Measurements from ENCODE around the gene AMMECR1. TPM values are rescaled to one million over a fixed set of nuclear protein-coding genes. Genes with fewer than 3 reads are reported as not detected.

AMMECR1 gene
- polyA plus RNA-seq, 3 donors: 2.1 to 3.3 (median 2.9) TPM

GRCh38 chrX:110204986-110205385 lies 112.9 kb downstream of the AMMECR1 start:
- Histone ChIP-seq H3K4me2 (replicated peaks; ENCODE audit: extremely low read depth, low read length, poor library complexity, severe bottlenecking) (no peak overlapping the region), H3K9me3 (replicated peaks in 1 of 2; ENCODE audit: control insufficient read depth in 1 of 2, insufficient read depth in 1 of 2, low read length in 2 of 2) (no peaks in the 10 kb centered on the region), H3K9ac (ENCODE audit: insufficient read depth, low read length, poor library complexity, severe bottlenecking) (no peak overlapping the region), H4K20me1 (ENCODE audit: insufficient read depth, low read length) (no peaks in the 10 kb centered on the region), H3K79me2 (ENCODE audit: insufficient read depth, low read length) (no peaks in the 10 kb centered on the region), H3K27me3 (ENCODE audit: control insufficient read depth in 2 of 2, insufficient read depth in 2 of 2, low read length in 2 of 2) (no peaks in the 10 kb centered on the region), H3K4me3 (replicated peaks in 1 of 3; ENCODE audit: low read depth in 2 of 3, low read length in 3 of 3) (no peak overlapping the region), H3K36me3 (replicated peaks in 1 of 2; ENCODE audit: control insufficient read depth in 1 of 2, insufficient read depth in 2 of 2, low read length in 2 of 2) (peaks cover 0 to 4% of the 10 kb centered on the region in 2 donors), H2AFZ (ENCODE audit: insufficient read depth, low read depth, low read length, poor library complexity, severe bottlenecking) (no peak overlapping the region), H3K27ac (ENCODE audit: low read depth in 1 of 2, low read length in 2 of 2) (no peak overlapping the region), H3K4me1 (ENCODE audit: control insufficient read depth in 1 of 2, insufficient read depth in 2 of 2, low read length in 2 of 2) (no peaks in the 10 kb centered on the region)
- intact Hi-C loops (cut with micrococcal nuclease): no loop called here
- no peak for DNase-seq
- no peak for TF ChIP-seq CTCF (IDR thresholded peaks at IDR 0.05)
- peaks cover 0 to 2% (median 0%) of the 10 kb centered on the region in 3 donors for H3K27me3 Mint-ChIP-seq (ENCODE audit: low read depth in 3 of 3)
- H3K9me3 Mint-ChIP-seq: no peaks in the 10 kb centered on the region
- peaks cover 0 to 9% of the 10 kb centered on the region in 2 donors for H3K36me3 Mint-ChIP-seq
- H3K27ac Mint-ChIP-seq: no peak overlapping the region
- H3K4me3 Mint-ChIP-seq: no peak overlapping the region
- no peaks in the 10 kb centered on the region for H3K4me1 Mint-ChIP-seq

GRCh38 chrX:110201799-110202198 lies 116.1 kb downstream of the AMMECR1 start:
- no peaks in the 10 kb centered on the region for H3K79me2 ChIP-seq (ENCODE audit: insufficient read depth, low read length)
- Mint-ChIP-seq H3K27me3 (ENCODE audit: low read depth in 3 of 3) (peaks cover 0 to 2% (median 0%) of the 10 kb centered on the region in 3 donors), H3K4me3 (no peak overlapping the region), H3K4me1 (no peaks in the 10 kb centered on the region), H3K36me3 (peaks cover 0 to 5% of the 10 kb centered on the region in 2 donors), H3K27ac (no peak overlapping the region), H3K9me3 (no peaks in the 10 kb centered on the region)
- no CpG with 5 or more reads among the region's 3 CpGs for WGBS (ENCODE audit: insufficient coverage)
- no peak overlapping the region for H3K4me3 ChIP-seq (replicated peaks in 1 of 3; ENCODE audit: low read depth in 2 of 3, low read length in 3 of 3)
- no peaks in the 10 kb centered on the region for H3K27me3 ChIP-seq (ENCODE audit: control insufficient read depth in 2 of 2, insufficient read depth in 2 of 2, low read length in 2 of 2)
- no peak overlapping the region for H3K4me2 ChIP-seq (replicated peaks; ENCODE audit: extremely low read depth, low read length, poor library complexity, severe bottlenecking)
- H3K9ac ChIP-seq (ENCODE audit: insufficient read depth, low read length, poor library complexity, severe bottlenecking): no peak overlapping the region
- no peak for TF ChIP-seq CTCF (IDR thresholded peaks at IDR 0.05)
- intact Hi-C loops (cut with micrococcal nuclease): no loop called here
- no peaks in the 10 kb centered on the region for H4K20me1 ChIP-seq (ENCODE audit: insufficient read depth, low read length)
- H3K36me3 ChIP-seq (replicated peaks in 1 of 2; ENCODE audit: control insufficient read depth in 1 of 2, insufficient read depth in 2 of 2, low read length in 2 of 2): peaks cover 0 to 6% of the 10 kb centered on the region in 2 donors
- H3K27ac ChIP-seq (ENCODE audit: low read depth in 1 of 2, low read length in 2 of 2): no peak overlapping the region
- H3K9me3 ChIP-seq (replicated peaks in 1 of 2; ENCODE audit: control insufficient read depth in 1 of 2, insufficient read depth in 1 of 2, low read length in 2 of 2): no peaks in the 10 kb centered on the region
- no peaks in the 10 kb centered on the region for H3K4me1 ChIP-seq (ENCODE audit: control insufficient read depth in 1 of 2, insufficient read depth in 2 of 2, low read length in 2 of 2)
- no peak overlapping the region for H2AFZ ChIP-seq (ENCODE audit: insufficient read depth, low read depth, low read length, poor library complexity, severe bottlenecking)
- no peak for DNase-seq

Measured in CD14-positive monocyte (primary cell).